Activated T-cell treated with anti-CD3 and anti-CD28 coated beads, Interleukin-2, amount 50 U/mL, for 24 hours (primary cell): ENCODE results near the gene SKAP1.
A peak's percentile ranks its signal among the peaks of the same experiment; 100 is the strongest.

Experiments used
- DNase-seq: peaks from one replicate; pipeline ENCODE4 v3.0.0-alpha.2; 2020
- H3K27ac Mint-ChIP-seq: 2 replicates; pipeline ENCODE4 v1.8.0; 2020; ENCODE audit warnings: mild to moderate bottlenecking, mixed read lengths
- H3K27me3 Mint-ChIP-seq: 2 replicates; pipeline ENCODE4 v1.8.0; 2020; ENCODE audit warnings: mixed read lengths
- H3K36me3 Mint-ChIP-seq: 2 replicates; pipeline ENCODE4 v1.8.0; 2020; ENCODE audit warnings: low read depth, mixed read lengths
- H3K4me1 Mint-ChIP-seq: 2 replicates; pipeline ENCODE4 v1.8.0; 2020; ENCODE audit warnings: low read depth, mixed read lengths
- H3K4me3 Mint-ChIP-seq: 2 replicates; pipeline ENCODE4 v1.8.0; 2020; ENCODE audit warnings: mild to moderate bottlenecking, moderate library complexity, mixed read lengths
- H3K9me3 Mint-ChIP-seq: 2 replicates; pipeline ENCODE4 v1.8.0; 2020; ENCODE audit warnings: mixed read lengths

SKAP1 gene

GRCh38 chr17:48317732-48318131 lies 112.3 kb downstream of the SKAP1 start:
- H3K27me3 Mint-ChIP-seq, result no peaks in the 10 kb centered on the region
- peaks cover 13% of the 10 kb centered on the region for H3K36me3 Mint-ChIP-seq
- H3K4me1 Mint-ChIP-seq, result peaks cover 21% of the 10 kb centered on the region
- DNase-seq, result no peak
- H3K27ac Mint-ChIP-seq, result no peak overlapping the region
- H3K9me3 Mint-ChIP-seq, result no peaks in the 10 kb centered on the region
- no peak overlapping the region for H3K4me3 Mint-ChIP-seq

GRCh38 chr17:48314716-48315115 lies 115.3 kb downstream of the SKAP1 start:
- Mint-ChIP-seq H3K4me1 (peaks cover 23% of the 10 kb centered on the region), H3K36me3 (peaks cover 20% of the 10 kb centered on the region), H3K9me3 (no peaks in the 10 kb centered on the region), H3K27me3 (no peaks in the 10 kb centered on the region), H3K27ac (no peak overlapping the region), H3K4me3 (no peak overlapping the region)
- DNase-seq, result no peak

GRCh38 chr17:48313096-48313755 lies 116.8 kb downstream of the SKAP1 start:
- DNase-seq, result no peak
- Mint-ChIP-seq H3K4me3 (no peak overlapping the region), H3K27ac (no peak overlapping the region), H3K9me3 (no peaks in the 10 kb centered on the region), H3K36me3 (peaks cover 14% of the 10 kb centered on the region), H3K27me3 (no peaks in the 10 kb centered on the region), H3K4me1 (peaks cover 28% of the 10 kb centered on the region)

- no peak for DNase-seq
- Mint-ChIP-seq H3K27ac (no peak overlapping the region), H3K36me3 (peaks cover 11% of the 10 kb centered on the region), H3K27me3 (no peaks in the 10 kb centered on the region), H3K4me1 (peaks cover 29% of the 10 kb centered on the region), H3K9me3 (no peaks in the 10 kb centered on the region), H3K4me3 (no peak overlapping the region)
Observed at GRCh38 chr17:48311324-48311723, 118.7 kb downstream of the SKAP1 start.

GRCh38 chr17:48310748-48311213 lies 119.2 kb downstream of the SKAP1 start:
- no peak overlapping the region for H3K27ac Mint-ChIP-seq
- peaks cover 15% of the 10 kb centered on the region for H3K36me3 Mint-ChIP-seq
- no peak for DNase-seq
- no peaks in the 10 kb centered on the region for H3K27me3 Mint-ChIP-seq
- H3K4me1 Mint-ChIP-seq, result peaks cover 30% of the 10 kb centered on the region
- H3K4me3 Mint-ChIP-seq, result no peak overlapping the region
- no peaks in the 10 kb centered on the region for H3K9me3 Mint-ChIP-seq

- Mint-ChIP-seq H3K9me3 (no peaks in the 10 kb centered on the region), H3K36me3 (peaks cover 18% of the 10 kb centered on the region), H3K4me3 (no peak overlapping the region), H3K4me1 (peaks cover 30% of the 10 kb centered on the region), H3K27me3 (no peaks in the 10 kb centered on the region), H3K27ac (no peak overlapping the region)
- DNase-seq, result no peak
Observed at GRCh38 chr17:48308581-48308980, 121.4 kb downstream of the SKAP1 start.

GRCh38 chr17:48307814-48308411 lies 122.1 kb downstream of the SKAP1 start:
- H3K9me3 Mint-ChIP-seq, result no peaks in the 10 kb centered on the region
- H3K4me1 Mint-ChIP-seq, result peaks cover 27% of the 10 kb centered on the region
- H3K4me3 Mint-ChIP-seq, result no peak overlapping the region
- DNase-seq, result peak; percentile 53
- no peak overlapping the region for H3K27ac Mint-ChIP-seq
- H3K27me3 Mint-ChIP-seq, result no peaks in the 10 kb centered on the region
- H3K36me3 Mint-ChIP-seq, result peaks cover 18% of the 10 kb centered on the region

- Mint-ChIP-seq H3K9me3 (no peaks in the 10 kb centered on the region), H3K4me3 (no peak overlapping the region), H3K36me3 (peaks cover 16% of the 10 kb centered on the region), H3K4me1 (peaks cover 25% of the 10 kb centered on the region), H3K27ac (no peak overlapping the region), H3K27me3 (no peaks in the 10 kb centered on the region)
- no peak for DNase-seq
Observed at GRCh38 chr17:48307255-48307654, 122.8 kb downstream of the SKAP1 start.

GRCh38 chr17:48301002-48301401 lies 129.0 kb downstream of the SKAP1 start:
- no peak overlapping the region for H3K4me3 Mint-ChIP-seq
- H3K4me1 Mint-ChIP-seq, result peaks cover 57% of the 10 kb centered on the region
- H3K9me3 Mint-ChIP-seq, result no peaks in the 10 kb centered on the region
- H3K27ac Mint-ChIP-seq, result peak overlapping the region; percentile 22
- no peak for DNase-seq
- H3K36me3 Mint-ChIP-seq, result peaks cover 8% of the 10 kb centered on the region
- no peaks in the 10 kb centered on the region for H3K27me3 Mint-ChIP-seq

- H3K4me1 Mint-ChIP-seq, result peaks cover 65% of the 10 kb centered on the region
- H3K4me3 Mint-ChIP-seq, result no peak overlapping the region
- H3K9me3 Mint-ChIP-seq, result no peaks in the 10 kb centered on the region
- DNase-seq, result peak; percentile 40
- H3K27ac Mint-ChIP-seq, result peak overlapping the region; percentile 80
- H3K27me3 Mint-ChIP-seq, result no peaks in the 10 kb centered on the region
- H3K36me3 Mint-ChIP-seq, result peaks cover 4% of the 10 kb centered on the region
Observed at GRCh38 chr17:48299760-48300159, 130.3 kb downstream of the SKAP1 start.

GRCh38 chr17:48297825-48298224 lies 132.2 kb downstream of the SKAP1 start:
- no peak overlapping the region for H3K4me3 Mint-ChIP-seq
- H3K4me1 Mint-ChIP-seq, result peaks cover 76% of the 10 kb centered on the region
- DNase-seq, result no peak
- peak overlapping the region; percentile 24 for H3K27ac Mint-ChIP-seq
- H3K27me3 Mint-ChIP-seq, result no peaks in the 10 kb centered on the region
- H3K36me3 Mint-ChIP-seq, result peaks cover 4% of the 10 kb centered on the region
- no peaks in the 10 kb centered on the region for H3K9me3 Mint-ChIP-seq

- no peaks in the 10 kb centered on the region for H3K9me3 Mint-ChIP-seq
- no peaks in the 10 kb centered on the region for H3K27me3 Mint-ChIP-seq
- H3K36me3 Mint-ChIP-seq, result peaks cover 4% of the 10 kb centered on the region
- no peak overlapping the region for H3K4me3 Mint-ChIP-seq
- H3K27ac Mint-ChIP-seq, result peak overlapping the region; percentile 65
- peaks cover 77% of the 10 kb centered on the region for H3K4me1 Mint-ChIP-seq
- DNase-seq, result no peak
Observed at GRCh38 chr17:48296453-48296852, 133.6 kb downstream of the SKAP1 start.

GRCh38 chr17:48295362-48296288 lies 134.4 kb downstream of the SKAP1 start:
- DNase-seq, result no peak
- Mint-ChIP-seq H3K27me3 (no peaks in the 10 kb centered on the region), H3K27ac (peak overlapping the region; percentile 87), H3K4me3 (peak overlapping the region; percentile 78), H3K36me3 (peaks cover 7% of the 10 kb centered on the region), H3K9me3 (no peaks in the 10 kb centered on the region), H3K4me1 (peaks cover 73% of the 10 kb centered on the region)

- Mint-ChIP-seq H3K36me3 (peaks cover 6% of the 10 kb centered on the region), H3K9me3 (no peaks in the 10 kb centered on the region), H3K4me3 (peak overlapping the region; percentile 78), H3K4me1 (peaks cover 68% of the 10 kb centered on the region), H3K27ac (peak overlapping the region; percentile 87), H3K27me3 (no peaks in the 10 kb centered on the region)
- no peak for DNase-seq
Observed at GRCh38 chr17:48294806-48295361, 135.1 kb downstream of the SKAP1 start.
